HFFc6 (cell line): ENCODE measurements around the gene TMEM200B. TPM values are rescaled to one million over a fixed set of nuclear protein-coding genes. Genes with fewer than 3 reads are reported as not detected.

ENCODE experiments used
- DNase-seq: peaks from one replicate; pipeline ENCODE4 v3.0.0-alpha.2; 2018
- H3K27ac Mint-ChIP-seq: 2 replicates; pipeline ENCODE4 v1.8.0; 2020; ENCODE audit warnings: mild to moderate bottlenecking, mixed read lengths
- H3K27me3 Mint-ChIP-seq: 2 replicates; pipeline ENCODE4 v1.8.0; 2021; ENCODE audit warnings: mild to moderate bottlenecking, moderate library complexity, mixed read lengths; ENCODE audit not compliant: insufficient read depth
- H3K36me3 Mint-ChIP-seq: 2 replicates; pipeline ENCODE4 v1.8.0; 2021; ENCODE audit warnings: low read depth, mixed read lengths
- H3K4me1 Mint-ChIP-seq: 2 replicates; pipeline ENCODE4 v1.8.0; 2020; ENCODE audit warnings: low read depth, mixed read lengths
- H3K4me3 Mint-ChIP-seq: 2 replicates; pipeline ENCODE4 v1.8.0; 2020; ENCODE audit warnings: mild to moderate bottlenecking, moderate library complexity, mixed read lengths
- H3K9me3 Mint-ChIP-seq: 2 replicates; pipeline ENCODE4 v1.8.0; 2020; ENCODE audit warnings: mild to moderate bottlenecking, mixed read lengths
- total RNA-seq, 6 experiments: library from RNA; stranded (reverse); fragmentation: NEBNext Ultra II Directional; extraction: Animal tissue kit (Norgen Biotek cat#: 25700); gene quantifications; 2 replicates in 1 of 6; 3 replicates in 5 of 6; pipeline ENCODE4 v1.2.3, GENCODE V29; 2021
- TF ChIP-seq, protein P1 (sequence below): fragments of 200-600 bp; sonication (generic); IDR thresholded peaks from 2 replicates; pipeline ENCODE4 v1.5.0; 2021; ENCODE audit warnings: antibody characterized with exemption, mild to moderate bottlenecking

The TMEM200B gene
- total RNA-seq, 6 experiments from 2014 or later, result 12.7 to 15.4 (median 13.6) TPM

DNA sequence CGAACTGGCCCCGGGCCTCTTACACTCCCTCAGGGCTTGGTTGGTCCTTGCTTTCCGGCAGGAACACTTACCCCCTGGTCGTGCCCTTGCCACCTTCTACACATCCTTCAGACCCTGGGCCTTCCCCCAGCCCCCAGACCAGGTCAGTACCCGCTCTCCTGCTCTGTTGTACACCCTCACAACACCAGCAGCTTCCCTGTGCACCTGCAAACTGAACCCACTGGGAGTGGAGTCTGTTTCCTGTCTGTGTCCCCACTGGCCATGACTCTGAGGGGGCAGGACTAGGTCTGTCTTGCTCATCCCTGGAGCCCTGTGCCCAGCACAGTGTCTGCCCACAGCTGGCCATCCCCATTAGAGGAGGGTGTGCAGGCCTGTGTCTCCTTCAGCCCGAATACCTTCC lies 2.1 kb upstream of the TMEM200B start:
- peaks cover 21% of the 10 kb centered on the region for H3K4me1 Mint-ChIP-seq
- peak overlapping the region; percentile 75 for H3K4me3 Mint-ChIP-seq
- peak overlapping the region; percentile 84 for H3K27ac Mint-ChIP-seq
- peaks cover 5% of the 10 kb centered on the region for H3K27me3 Mint-ChIP-seq
- DNase-seq, result no peak
- H3K36me3 Mint-ChIP-seq, result no peaks in the 10 kb centered on the region
- TF ChIP-seq, protein P1, sequence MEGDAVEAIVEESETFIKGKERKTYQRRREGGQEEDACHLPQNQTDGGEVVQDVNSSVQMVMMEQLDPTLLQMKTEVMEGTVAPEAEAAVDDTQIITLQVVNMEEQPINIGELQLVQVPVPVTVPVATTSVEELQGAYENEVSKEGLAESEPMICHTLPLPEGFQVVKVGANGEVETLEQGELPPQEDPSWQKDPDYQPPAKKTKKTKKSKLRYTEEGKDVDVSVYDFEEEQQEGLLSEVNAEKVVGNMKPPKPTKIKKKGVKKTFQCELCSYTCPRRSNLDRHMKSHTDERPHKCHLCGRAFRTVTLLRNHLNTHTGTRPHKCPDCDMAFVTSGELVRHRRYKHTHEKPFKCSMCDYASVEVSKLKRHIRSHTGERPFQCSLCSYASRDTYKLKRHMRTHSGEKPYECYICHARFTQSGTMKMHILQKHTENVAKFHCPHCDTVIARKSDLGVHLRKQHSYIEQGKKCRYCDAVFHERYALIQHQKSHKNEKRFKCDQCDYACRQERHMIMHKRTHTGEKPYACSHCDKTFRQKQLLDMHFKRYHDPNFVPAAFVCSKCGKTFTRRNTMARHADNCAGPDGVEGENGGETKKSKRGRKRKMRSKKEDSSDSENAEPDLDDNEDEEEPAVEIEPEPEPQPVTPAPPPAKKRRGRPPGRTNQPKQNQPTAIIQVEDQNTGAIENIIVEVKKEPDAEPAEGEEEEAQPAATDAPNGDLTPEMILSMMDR, result no peak
- no peaks in the 10 kb centered on the region for H3K9me3 Mint-ChIP-seq

DNA sequence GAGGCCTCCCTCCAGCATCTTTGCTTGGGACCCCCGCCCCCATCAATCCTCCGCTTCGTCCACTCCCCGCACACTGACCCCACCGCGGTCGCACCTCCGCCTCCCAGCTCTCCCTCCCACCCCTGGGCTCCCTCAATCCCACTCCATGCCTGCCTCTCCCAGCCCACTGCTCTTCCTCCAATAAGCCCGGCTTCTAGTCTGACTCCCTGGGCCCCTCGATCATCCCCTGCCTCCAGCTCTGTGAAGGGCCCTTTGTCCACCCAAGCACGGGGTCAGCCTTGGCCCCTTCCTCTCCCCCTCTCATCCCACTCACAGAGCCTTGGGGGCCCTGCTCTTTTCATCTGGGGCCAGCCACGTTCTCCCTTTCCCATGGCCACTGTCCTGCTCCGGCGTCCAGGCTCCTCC lies 1.5 kb upstream of the TMEM200B start:
- peaks cover 17% of the 10 kb centered on the region for H3K4me1 Mint-ChIP-seq
- no peaks in the 10 kb centered on the region for H3K9me3 Mint-ChIP-seq
- no peaks in the 10 kb centered on the region for H3K36me3 Mint-ChIP-seq
- DNase-seq, result no peak
- H3K4me3 Mint-ChIP-seq, result peak overlapping the region; percentile 75
- TF ChIP-seq, protein P1, result no peak
- H3K27me3 Mint-ChIP-seq, result peaks cover 4% of the 10 kb centered on the region
- peak overlapping the region; percentile 84 for H3K27ac Mint-ChIP-seq

- peak overlapping the region; percentile 75 for H3K4me3 Mint-ChIP-seq
- H3K4me1 Mint-ChIP-seq, result peaks cover 17% of the 10 kb centered on the region
- no peaks in the 10 kb centered on the region for H3K9me3 Mint-ChIP-seq
- TF ChIP-seq, protein P1, result peak; percentile 93
- peak; percentile 50 for DNase-seq
- no peaks in the 10 kb centered on the region for H3K36me3 Mint-ChIP-seq
- peaks cover 3% of the 10 kb centered on the region; the same call in 1 of the 2 replicates for H3K27me3 Mint-ChIP-seq
- peak overlapping the region; percentile 84 for H3K27ac Mint-ChIP-seq
Observed at GRCh38 chr1:29124366-29125236, 898 bp upstream of the TMEM200B start.

GRCh38 chr1:29123053-29123886 lies 433 bp downstream of the TMEM200B start:
- H3K9me3 Mint-ChIP-seq, result no peaks in the 10 kb centered on the region
- peak; percentile 25 for DNase-seq
- TF ChIP-seq, protein P1, result no peak
- H3K4me1 Mint-ChIP-seq, result peaks cover 21% of the 10 kb centered on the region
- no peaks in the 10 kb centered on the region for H3K36me3 Mint-ChIP-seq
- H3K27ac Mint-ChIP-seq, result peak overlapping the region; percentile 94
- peak overlapping the region; percentile 86 for H3K4me3 Mint-ChIP-seq
- peaks cover 4% of the 10 kb centered on the region for H3K27me3 Mint-ChIP-seq

DNA sequence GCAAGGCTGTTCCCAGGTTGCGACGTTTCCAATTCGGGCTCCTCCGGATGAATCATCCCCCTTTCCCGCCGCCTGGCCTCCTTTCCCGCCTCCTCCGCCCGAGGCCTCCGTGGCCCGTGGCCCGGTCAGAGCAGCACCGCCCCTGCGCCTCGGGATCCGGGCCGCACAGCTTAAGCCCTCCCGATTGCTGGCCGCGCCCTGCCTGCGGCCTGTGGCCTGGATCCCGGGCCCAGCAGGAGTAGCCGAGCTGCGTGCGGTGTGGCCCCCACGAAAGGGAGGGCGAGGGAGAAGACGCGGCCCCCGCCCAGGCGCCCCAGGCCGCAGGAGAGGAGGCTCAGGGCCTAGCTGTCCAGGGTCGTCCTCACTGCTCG lies 1.0 kb downstream of the TMEM200B start:
- H3K4me3 Mint-ChIP-seq, result peak overlapping the region; percentile 86
- DNase-seq, result peak; percentile 80
- TF ChIP-seq, protein P1, result no peak
- peaks cover 4% of the 10 kb centered on the region for H3K27me3 Mint-ChIP-seq
- no peaks in the 10 kb centered on the region for H3K36me3 Mint-ChIP-seq
- H3K4me1 Mint-ChIP-seq, result peaks cover 21% of the 10 kb centered on the region
- peak overlapping the region; percentile 94 for H3K27ac Mint-ChIP-seq
- H3K9me3 Mint-ChIP-seq, result no peaks in the 10 kb centered on the region
